Keratinocyte (primary cell): ENCODE measurements around the gene SLC38A3.

Source experiments
- CTCF ChIP-seq, 3 experiments: IDR thresholded peaks in 1 of 3; conservative IDR thresholded peaks in 1 of 3; optimal IDR thresholded peaks in 1 of 3; 2 replicates in 2 of 3; 3 replicates in 1 of 3; pipeline versions ENCODE3 to v1.5.1; 2011; ENCODE audit warnings: low read length in 3 of 3, mild to moderate bottlenecking in 3 of 3, moderate library complexity in 2 of 3, control low read depth in 1 of 3, inconsistent platforms in 1 of 3; ENCODE audit not compliant: insufficient read depth in 2 of 3; ENCODE audit errors: extremely low read depth in 1 of 3
- EZH2 ChIP-seq: IDR thresholded peaks from one replicate; pipeline ENCODE4 v1.6.1; 2012; ENCODE audit warnings: inconsistent platforms, mild to moderate bottlenecking, low read length, moderate library complexity

- TF ChIP-seq CTCF (optimal IDR thresholded peaks at IDR 0.05 in 1 of 3, IDR thresholded peaks at IDR 0.05 in 1 of 3, conservative IDR thresholded peaks at IDR 0.05 in 1 of 3; ENCODE audit: extremely low read depth in 1 of 3, insufficient read depth in 2 of 3, low read length in 3 of 3) (no peak), EZH2 (no peak)
These were observed 25.2 kb downstream of the SLC38A3 start for GRCh38 chr3:50230104-50230793.
